Amniotic stem cell (primary cell): ENCODE measurements around the gene ITGAL.
A peak's percentile ranks its signal among the peaks of the same experiment; 100 is the strongest.
"Not testable (repeated sequence)": the region's sequence is repeated elsewhere in the genome, so short reads cannot be mapped to it uniquely, and the experiment has no call there.

Experiments used
- DNase-seq: peaks from one replicate; lab custom pipeline; 2025; lab: John Stamatoyannopoulos, UW

Gene ITGAL

GRCh38 chr16:30472328-30472942 lies at the start of gene ITGAL:
ITGAL (plus strand) TSS chr16:30472742; CDS start chr16:30472838, 96 bp downstream.
- no peak for DNase-seq

DNA sequence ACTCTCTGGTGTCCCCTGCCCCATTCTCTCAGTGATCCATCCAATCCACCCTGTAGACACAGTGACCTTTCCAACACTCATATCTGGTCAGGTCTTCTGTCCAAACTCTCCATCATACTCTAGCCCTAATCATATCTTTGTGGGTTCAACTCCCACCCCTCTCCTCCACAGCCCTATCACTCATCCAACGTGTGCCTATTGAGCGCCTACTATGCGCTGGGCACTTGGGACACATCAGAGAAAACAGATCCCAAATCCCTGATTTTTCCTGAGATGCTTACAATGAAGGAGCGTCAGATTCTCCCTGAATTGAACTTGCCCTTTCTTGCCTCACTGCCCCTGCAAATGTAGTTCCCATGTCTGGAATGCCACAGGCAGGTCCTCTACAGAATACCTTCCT lies 44.5 kb upstream of the ITGAL start:
- no peak for DNase-seq

DNA sequence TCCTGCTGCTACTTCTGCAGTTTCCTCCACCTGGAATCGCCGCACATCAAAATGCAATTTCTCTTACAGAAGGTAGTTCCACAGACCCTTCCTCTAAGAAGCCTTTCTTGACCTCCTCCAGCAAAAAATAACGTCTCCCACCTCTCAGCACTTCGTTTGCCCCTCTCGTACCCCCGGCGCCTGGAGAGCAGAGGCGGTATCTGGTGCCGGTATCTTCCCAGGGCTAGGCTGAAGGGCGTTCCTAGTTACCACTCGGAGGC lies 43.2 kb upstream of the ITGAL start:
- DNase-seq = no peak

DNA sequence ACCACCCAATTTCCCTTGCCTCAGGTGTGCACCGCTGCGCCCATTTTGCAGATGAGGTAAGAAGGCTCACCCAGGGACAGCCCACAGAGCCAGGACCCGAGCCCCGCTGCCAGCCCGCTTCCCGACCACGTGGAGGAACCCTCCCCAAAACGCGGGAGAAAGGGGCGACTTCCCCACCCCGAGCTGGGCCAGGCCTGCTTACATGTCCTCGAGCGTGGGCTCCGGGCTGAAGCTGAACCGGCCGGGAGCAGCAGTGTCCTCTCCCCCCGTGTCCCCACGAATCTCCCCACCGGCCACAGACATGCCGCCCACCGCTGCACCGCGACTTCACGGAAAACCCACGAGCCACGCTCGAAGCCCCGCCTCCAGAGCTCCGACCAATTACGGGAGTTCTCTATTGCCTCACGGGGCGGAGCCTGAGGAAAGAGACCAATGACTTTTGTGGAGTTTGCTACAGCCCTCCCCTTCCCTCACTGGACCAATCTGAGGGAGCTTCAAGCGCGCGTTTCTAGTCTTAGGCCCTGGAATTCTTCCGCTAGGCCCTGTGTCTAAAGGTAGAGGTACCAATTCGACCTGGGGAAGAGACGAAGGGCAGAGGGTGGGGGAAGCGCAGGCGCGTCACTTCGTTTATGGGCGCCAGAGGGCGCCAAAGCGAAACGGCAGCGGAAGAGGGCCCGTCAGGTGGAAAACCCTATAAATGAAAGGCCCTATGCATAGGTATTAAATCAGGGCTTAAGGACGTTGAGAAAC lies 42.7 kb upstream of the ITGAL start, which contains the start of gene DCTPP1:
DCTPP1 (minus strand) TSS at position 353 of the 750 bp plus-strand sequence; CDS start at position 303, 50 bp downstream.
- DNase-seq = peak; percentile 95

DNA sequence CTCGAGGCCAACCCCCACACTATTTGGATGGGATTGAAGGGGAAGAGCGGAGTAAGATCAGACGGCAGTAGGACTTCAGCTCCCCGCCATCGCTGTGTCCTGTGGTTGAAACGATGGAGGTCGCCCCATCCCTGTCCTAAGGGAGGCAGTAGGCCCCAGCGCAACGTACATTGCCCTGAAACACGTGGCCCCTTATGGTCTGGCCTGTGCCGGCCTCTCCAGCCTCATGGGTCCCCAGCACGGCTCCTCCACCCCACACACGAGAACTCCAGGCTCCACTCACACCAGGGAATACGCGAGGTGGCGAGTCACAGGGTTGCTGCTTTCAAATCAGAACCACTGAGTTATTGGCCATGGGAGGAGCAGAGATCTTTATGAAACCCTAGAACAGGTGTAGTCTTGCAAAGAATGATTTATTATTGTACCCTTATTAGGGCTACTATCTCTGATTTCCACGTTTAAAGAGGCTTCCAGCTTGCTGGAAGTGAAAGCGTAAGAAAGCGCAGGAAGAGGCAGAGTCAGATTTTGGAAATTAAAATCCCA lies 42.0 kb upstream of the ITGAL start:
- no peak for DNase-seq

- no peak for DNase-seq
These were observed 37.7 kb upstream of the ITGAL start for GRCh38 chr16:30434852-30435251.

- DNase-seq = no peak
These were observed 35.0 kb upstream of the ITGAL start for GRCh38 chr16:30437511-30438046.

DNA sequence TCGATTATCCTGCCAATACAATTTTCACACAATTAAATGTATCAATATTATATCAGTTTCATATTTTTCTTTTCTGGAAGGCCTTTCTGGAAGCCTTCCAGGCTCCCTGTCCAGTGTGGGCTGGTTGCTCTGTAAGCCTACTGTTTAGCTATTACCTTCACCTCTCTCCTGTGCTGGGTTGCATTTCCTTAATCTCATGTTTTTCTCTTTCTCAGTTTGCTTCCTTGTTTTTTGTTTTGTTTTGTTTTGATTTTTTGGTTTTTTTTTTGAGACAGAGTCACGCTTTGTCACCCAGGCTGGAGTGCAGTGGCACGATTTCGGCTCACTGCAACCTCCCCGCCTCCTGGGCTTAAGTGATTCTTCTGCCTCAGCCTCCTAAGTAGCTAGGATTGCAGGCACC lies 33.7 kb upstream of the ITGAL start:
- DNase-seq = no peak

GRCh38 chr16:30439720-30440348 lies 32.7 kb upstream of the ITGAL start:
- no peak for DNase-seq

DNA sequence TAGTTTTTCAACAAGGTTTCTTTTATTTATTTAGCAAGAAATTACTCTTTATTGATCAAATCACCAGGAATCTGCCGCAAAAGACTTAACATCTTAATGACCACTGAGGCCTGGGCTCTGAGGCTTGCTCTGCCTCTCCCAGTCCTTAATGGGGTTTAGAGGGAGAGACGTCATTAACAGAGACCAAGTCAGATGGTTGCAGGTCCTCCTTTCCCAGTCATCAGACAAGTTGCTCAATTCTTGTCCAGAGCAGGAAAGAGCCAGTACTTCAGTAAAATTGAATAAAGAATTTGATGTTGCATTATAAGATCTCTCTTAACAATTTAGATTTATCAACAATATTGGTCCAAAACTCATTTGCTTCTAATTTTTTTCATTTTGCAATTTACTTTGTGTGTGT lies 28.9 kb upstream of the ITGAL start:
- DNase-seq = no peak

- DNase-seq = no peak
These were observed 28.1 kb upstream of the ITGAL start for GRCh38 chr16:30444231-30445148.

DNA sequence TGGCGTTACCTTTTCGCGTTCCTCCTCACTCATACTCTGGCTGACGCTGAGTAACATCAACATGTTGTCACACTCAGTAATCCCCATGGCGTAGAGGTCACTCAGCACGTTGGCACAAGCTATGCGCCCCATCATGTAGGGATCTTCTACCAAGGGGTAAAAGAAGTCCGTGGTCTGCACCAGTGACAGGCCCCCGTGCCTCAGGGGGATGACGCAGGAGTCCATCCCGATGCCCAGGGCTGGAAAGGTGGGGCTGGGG lies 27.5 kb upstream of the ITGAL start:
- DNase-seq = no peak

DNA sequence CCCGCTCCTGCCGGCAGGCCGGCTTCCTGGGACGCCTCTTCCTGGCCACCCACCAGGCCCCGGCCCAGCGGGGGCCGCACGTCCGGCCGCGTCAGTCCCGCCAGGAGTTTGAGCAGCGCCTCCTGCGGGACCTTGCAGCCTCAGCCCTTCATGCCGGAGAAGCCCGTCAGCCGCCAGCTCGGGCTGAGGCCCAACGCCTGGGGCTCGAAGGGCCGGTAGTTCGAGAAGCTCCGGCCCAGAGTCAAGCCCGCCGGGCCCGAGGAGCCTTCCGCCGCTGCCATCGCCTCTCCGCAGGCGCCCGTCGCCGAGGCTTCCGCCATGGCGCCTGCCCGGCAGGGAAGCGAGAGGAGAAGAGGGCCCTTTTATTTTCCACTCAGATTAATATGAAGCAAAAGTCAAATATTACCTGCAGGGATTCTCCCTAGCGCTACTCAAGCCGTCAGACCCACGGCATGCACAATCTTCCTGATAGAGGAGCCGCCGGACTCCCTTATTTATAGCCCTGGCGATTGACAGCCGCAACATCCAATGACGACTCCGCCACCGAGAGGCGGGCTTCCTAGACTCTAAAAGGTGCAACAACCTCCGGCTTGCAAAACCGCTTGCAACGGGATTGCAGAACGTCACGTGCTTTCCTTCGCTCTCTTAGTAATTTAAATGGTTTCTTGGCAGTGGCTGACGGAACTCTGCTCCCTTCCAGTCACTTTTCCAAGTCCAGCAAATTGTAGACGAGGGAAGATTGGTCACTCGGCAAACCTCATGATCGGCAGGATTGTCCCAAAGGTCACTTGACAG lies 26.9 kb upstream of the ITGAL start, which contains the start of gene SEPHS2:
SEPHS2 (minus strand) TSS at position 467 of the 795 bp plus-strand sequence; CDS start at position 320, 147 bp downstream.
- peak; percentile 93 for DNase-seq

DNA sequence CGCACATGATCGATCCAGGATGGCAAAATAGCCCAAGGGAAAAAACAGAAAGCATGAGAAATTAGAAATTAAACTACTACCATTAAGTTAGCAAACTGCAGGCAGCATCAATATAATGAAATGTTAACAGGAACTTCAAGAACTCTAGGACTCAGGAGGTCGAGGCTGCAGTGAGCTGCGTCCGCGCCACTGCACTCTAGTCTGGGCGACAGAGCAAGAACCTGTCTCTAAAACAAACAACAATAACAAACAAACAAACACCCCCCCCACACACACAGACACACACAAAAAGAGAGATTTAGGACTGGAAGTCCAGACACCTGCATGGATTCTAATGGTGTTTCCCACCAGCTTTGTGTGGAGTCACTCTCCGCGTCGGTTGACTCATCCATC lies 26.3 kb upstream of the ITGAL start:
- DNase-seq = no peak

DNA sequence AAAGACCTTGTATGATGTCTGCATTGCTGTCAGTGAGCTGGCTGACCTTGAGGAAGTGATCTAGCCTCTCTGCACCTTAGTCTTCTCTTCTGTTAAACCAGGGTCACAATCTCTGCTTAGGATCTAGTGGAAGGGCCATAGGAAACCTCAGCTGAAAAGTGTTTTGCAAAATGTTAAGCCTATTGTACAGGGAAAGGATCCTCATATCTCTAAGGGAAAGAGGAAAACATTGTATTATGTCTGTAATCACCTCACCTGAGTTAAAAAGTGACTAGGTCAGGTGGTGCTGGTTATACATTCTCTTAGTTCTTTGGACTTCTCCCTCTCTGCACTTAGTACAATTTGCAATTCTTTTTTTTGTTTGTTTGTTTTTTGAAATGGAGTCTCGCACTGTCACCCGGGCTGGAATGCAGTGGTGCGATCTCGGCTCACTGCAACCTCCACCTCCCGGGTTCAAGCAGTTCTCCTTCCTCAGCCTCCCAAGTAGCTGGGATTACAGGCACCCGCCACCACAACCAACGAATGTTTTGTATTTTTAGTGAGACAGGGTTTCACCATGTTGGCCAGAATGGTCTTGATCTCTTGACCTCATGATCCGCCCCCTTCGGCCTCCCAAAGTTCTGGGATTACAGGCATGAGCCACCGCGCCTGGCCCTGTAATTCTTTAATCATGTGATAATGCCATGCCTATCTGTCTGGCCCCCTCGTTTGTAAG lies 24.9 kb upstream of the ITGAL start:
- DNase-seq = no peak

DNA sequence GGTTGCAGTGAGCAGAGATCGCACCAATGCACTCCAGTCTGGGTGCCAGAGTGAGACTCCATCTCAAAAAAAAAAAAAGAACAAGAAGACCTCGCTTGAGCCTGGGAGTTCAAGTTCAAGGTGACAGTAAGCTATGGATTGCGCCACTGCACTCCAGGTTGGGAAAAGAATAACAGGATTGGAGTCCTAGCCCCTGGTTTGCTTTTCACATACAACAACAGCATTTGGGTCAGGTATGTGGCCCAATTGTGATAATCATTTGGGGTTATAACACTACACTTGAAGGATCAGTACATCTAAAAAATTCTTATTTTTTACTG lies 23.5 kb upstream of the ITGAL start:
- DNase-seq = no peak

GRCh38 chr16:30452709-30453580 lies 19.6 kb upstream of the ITGAL start:
- not testable (repeated sequence) for DNase-seq

- no peak for DNase-seq
These were observed 16.2 kb upstream of the ITGAL start for GRCh38 chr16:30456302-30456701.

DNA sequence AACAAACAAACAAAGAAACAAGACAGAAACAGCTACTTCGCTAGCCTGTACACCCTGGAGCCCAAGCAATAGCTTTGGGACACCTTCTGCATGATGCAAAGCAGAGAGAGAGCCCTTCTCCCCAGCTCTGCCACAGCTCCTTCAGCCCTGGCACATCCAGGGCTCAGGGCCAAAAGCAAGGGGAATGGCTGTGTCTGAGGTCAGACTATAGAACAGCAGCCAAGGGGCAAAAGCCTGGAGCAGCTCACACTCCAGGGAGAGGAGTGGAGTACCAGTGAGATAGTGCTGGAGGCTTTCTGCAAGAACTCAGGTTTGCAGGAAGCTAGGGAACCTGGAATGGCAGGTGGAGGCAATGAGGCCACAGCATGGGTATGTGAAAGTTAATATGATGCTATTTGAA lies 15.3 kb upstream of the ITGAL start:
- DNase-seq = no peak
